H1 (cell line): ENCODE measurements around the gene RMND1. TPM values are rescaled to one million over a fixed set of nuclear protein-coding genes. Genes with fewer than 3 reads are reported as not detected.

ENCODE experiments used
- ASH2L ChIP-seq: fragments of 200-600, 300-600 bp; sonication (generic); IDR thresholded peaks from one replicate; pipeline ENCODE4 v1.7.1; 2017; ENCODE audit warnings: low read length
- CTBP2 ChIP-seq: IDR thresholded peaks from 2 replicates; pipeline ENCODE4 v1.7.0; 2011; ENCODE audit warnings: borderline replicate concordance, mild to moderate bottlenecking, moderate library complexity, mixed read lengths, low read length; ENCODE audit not compliant: insufficient read depth, insufficient read length
- polyA plus RNA-seq, 7 experiments: library from polyadenylated mRNA; depleted of rRNA in 3 of 7; stranded (reverse) in 5 of 7; unstranded in 2 of 7; fragments of >200 nt in 5 of 7; fragments of 200-250 nt in 2 of 7; gene quantifications; 1 replicate in 5 of 7; 2 replicates in 1 of 7; 4 replicates in 1 of 7; pipeline versions ENCODE4 v1.2.1 to v1.2.3, GENCODE V29; 2011 to 2013; ENCODE audit warnings: missing spikeins in 2 of 7, mixed read lengths in 2 of 7
- total RNA-seq: library from RNA; stranded (reverse); fragmentation: NEBNext Ultra II Directional; extraction: Animal tissue kit (Norgen Biotek cat#: 25700); gene quantifications from 2 replicates; pipeline ENCODE4 v1.2.1, GENCODE V29; 2021
- TF ChIP-seq, protein P1 (sequence below): IDR thresholded peaks from 2 replicates; pipeline ENCODE4 v1.6.1; 2012; ENCODE audit warnings: inconsistent platforms

The RMND1 gene
- total and polyA plus RNA-seq, 2 of the 8 experiments (the other 6 are each of a cell fraction or from before 2014, with no cell fraction given): 7.3 to 21.9 TPM

DNA sequence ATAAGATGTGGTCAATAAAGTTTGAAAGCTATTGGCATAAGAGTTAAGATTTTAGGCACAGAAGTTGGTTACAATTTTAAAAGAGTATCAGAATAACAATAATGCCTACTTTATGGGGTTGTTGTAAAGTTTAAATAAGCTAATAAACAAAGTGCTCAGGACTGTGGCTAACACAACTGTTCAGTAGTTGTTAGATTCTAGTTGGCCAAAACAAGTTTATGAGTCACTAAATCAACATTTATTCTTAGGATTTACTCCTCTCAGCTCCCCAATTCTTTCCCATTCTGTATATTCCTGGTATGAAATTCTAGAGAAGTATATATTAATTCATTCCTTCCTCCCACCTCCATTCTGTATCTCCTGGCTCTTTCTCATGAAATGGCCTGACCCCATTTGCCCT, 14.5 kb downstream of the RMND1 start (continued):
- no peak for TF ChIP-seq CTBP2
- TF ChIP-seq, protein P1, sequence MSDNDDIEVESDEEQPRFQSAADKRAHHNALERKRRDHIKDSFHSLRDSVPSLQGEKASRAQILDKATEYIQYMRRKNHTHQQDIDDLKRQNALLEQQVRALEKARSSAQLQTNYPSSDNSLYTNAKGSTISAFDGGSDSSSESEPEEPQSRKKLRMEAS: no peak
- no peak for TF ChIP-seq ASH2L
